K562 (cell line): Measurements from ENCODE around the gene MAP4K4. TPM values are rescaled to one million over a fixed set of nuclear protein-coding genes. Genes with fewer than 3 reads are reported as not detected.
A peak's percentile ranks its signal among the peaks of the same experiment; 100 is the strongest.

Source experiments
- ATAC-seq: fragments of 200-7000 bp; cut with Tn5 transposase; 3 replicates; pipeline ENCODE4 v1.9.1; 2020; ENCODE audit warnings: moderate library complexity
- BruUV-seq: library from RNA; stranded (reverse); fragments of 400-500 nt; replicated peaks from 2 replicates; lab custom pipeline; 2021; lab: Mats Ljungman, UMichigan
- CTCF ChIA-PET: fragments of 300-600 bp; formaldehyde crosslinking; extraction: SDS; loops from one replicate; lab custom pipeline; 2021; ENCODE audit warnings: low intra/inter-chr PET ratio; lab: Yijun Ruan, JAX
- POLR2A ChIA-PET: fragments of 300-600, 350-650 bp; sonication (Branson Sonifier 250); formaldehyde crosslinking; extraction: SDS; loops from one replicate; lab custom pipeline; 2021; ENCODE audit warnings: antibody characterized with exemption, inconsistent platforms; lab: Yijun Ruan, JAX
- DNase-seq, 4 experiments: peaks; one replicate each; pipeline versions ENCODE4 v3.0.0 to v3.0.0-alpha.2; 2011 to 2018; ENCODE audit warnings: low spot score in 3 of 4, mixed read lengths in 3 of 4; ENCODE audit errors: extremely low read depth in 1 of 4
- FAIRE-seq: peaks from 2 replicates; lab custom pipeline; 2011; peaks lifted over from hg19 to GRCh38; lab: Jason Lieb, UNC
- H2AFZ ChIP-seq: 2 replicates; pipeline ENCODE4 v1.6.0; 2011; ENCODE audit warnings: low read depth, low read length, control low read depth, inconsistent platforms
- H3K27ac ChIP-seq: fragments of 200-600 bp; 3 replicates; pipeline ENCODE4 v1.8.0; 2011; ENCODE audit warnings: low read depth, mild to moderate bottlenecking, control low read depth, inconsistent platforms, low read length, moderate library complexity, mixed read lengths; ENCODE audit errors: extremely low read depth
- H3K27me3 ChIP-seq, 2 experiments: fragments of 300-600 bp in 1 of 2; 2 replicates in 1 of 2; 3 replicates in 1 of 2; pipeline versions ENCODE4 v1.6.0 to v1.8.0; 2011; ENCODE audit warnings: inconsistent platforms in 2 of 2, low read length in 2 of 2, mild to moderate bottlenecking in 1 of 2, mixed read lengths in 1 of 2, moderate library complexity in 1 of 2; ENCODE audit not compliant: control insufficient read depth in 2 of 2, insufficient read depth in 2 of 2
- H3K36me3 ChIP-seq: fragments of 300-600 bp; 3 replicates; pipeline ENCODE4 v1.8.0; 2011; ENCODE audit warnings: mild to moderate bottlenecking, low read length, inconsistent platforms; ENCODE audit not compliant: control insufficient read depth, insufficient read depth
- H3K4me1 ChIP-seq, 2 experiments: fragments of 200-600 bp in 1 of 2; replicated peaks in 1 of 2; 2 replicates in 1 of 2; 3 replicates in 1 of 2; pipeline versions ENCODE4 v1.5.1 to v1.8.0; 2011; ENCODE audit warnings: inconsistent platforms in 2 of 2, low read length in 2 of 2, mild to moderate bottlenecking in 1 of 2, mixed read lengths in 1 of 2, moderate library complexity in 1 of 2; ENCODE audit not compliant: control insufficient read depth in 2 of 2, insufficient read depth in 2 of 2
- H3K4me2 ChIP-seq: 2 replicates; pipeline ENCODE4 v1.6.1; 2011; ENCODE audit warnings: low read length, control low read depth, inconsistent platforms, mixed read lengths; ENCODE audit not compliant: insufficient read depth
- H3K4me3 ChIP-seq: fragments of 200-600 bp; sonication (generic), shearing (Covaris generic); 2 replicates; pipeline ENCODE4 v1.5.1; 2016; ENCODE audit warnings: control low read depth, inconsistent platforms
- H3K79me2 ChIP-seq: fragments of 200-600 bp; 3 replicates; pipeline ENCODE4 v1.8.0; 2011; ENCODE audit warnings: low read length, inconsistent platforms; ENCODE audit not compliant: control insufficient read depth, insufficient read depth
- H3K9ac ChIP-seq, 2 experiments: 2 replicates each; pipeline versions ENCODE4 v1.6.0 to v1.6.1; 2011; ENCODE audit warnings: low read depth in 2 of 2, low read length in 2 of 2, control low read depth in 1 of 2, inconsistent platforms in 1 of 2, mild to moderate bottlenecking in 1 of 2, mixed read lengths in 1 of 2; ENCODE audit not compliant: insufficient read depth in 1 of 2
- H3K9me1 ChIP-seq: one replicate; pipeline ENCODE4 v1.6.0; 2011; ENCODE audit warnings: inconsistent platforms, mild to moderate bottlenecking, low read length, moderate library complexity; ENCODE audit not compliant: control insufficient read depth, insufficient read depth
- H3K9me3 ChIP-seq: replicated peaks from 2 replicates; pipeline ENCODE4 v1.5.1; 2011; ENCODE audit warnings: low read depth, low read length, inconsistent platforms; ENCODE audit not compliant: control insufficient read depth, insufficient read depth
- H4K20me1 ChIP-seq: replicated peaks from 2 replicates; pipeline ENCODE4 v1.6.1; 2011; ENCODE audit warnings: low read length, inconsistent platforms, mixed read lengths; ENCODE audit not compliant: control insufficient read depth, insufficient read depth
- ATF6 ChIP-seq: sonication (generic); formaldehyde crosslinking; IDR thresholded peaks from 2 replicates; pipeline ENCODE4 v1.4.0; 2020; ENCODE audit warnings: mild to moderate bottlenecking, missing genetic modification reagents
- EGR1 ChIP-seq: fragments of 450-650 bp; conservative IDR thresholded peaks from 2 replicates; pipeline ENCODE4 v1.6.1; 2017; ENCODE audit warnings: mild to moderate bottlenecking
- NFYB ChIP-seq: IDR thresholded peaks from 2 replicates; pipeline ENCODE4 v1.6.1; 2011; ENCODE audit warnings: mild to moderate bottlenecking, moderate library complexity; ENCODE audit not compliant: insufficient read length; ENCODE audit errors: extremely low read depth
- SMAD3 ChIP-seq: fragments of 450-650 bp; formaldehyde crosslinking; conservative IDR thresholded peaks from 2 replicates; pipeline ENCODE4 v1.4.0; 2020; ENCODE audit warnings: mild to moderate bottlenecking
- STAT5A ChIP-seq: IDR thresholded peaks from 2 replicates; pipeline ENCODE4 v1.6.1; 2012; ENCODE audit warnings: low read length, inconsistent platforms, borderline replicate concordance
- TAF1 ChIP-seq: IDR thresholded peaks from 2 replicates; pipeline ENCODE4 v1.6.1; 2011; ENCODE audit warnings: mild to moderate bottlenecking, low read length, moderate library complexity; ENCODE audit not compliant: insufficient read depth, control insufficient read depth, severe bottlenecking; ENCODE audit errors: extremely low read depth
- ZNF384 ChIP-seq: IDR thresholded peaks from 2 replicates; pipeline ENCODE4 v1.6.1; 2012; ENCODE audit warnings: low read depth, low read length, improper control_type of control experiment
- ZNF449 ChIP-seq: fragments of 250-450 bp; sonication (Bioruptor Pico); IDR thresholded peaks from 2 replicates; pipeline ENCODE4 v1.8.0; 2022; ENCODE audit warnings: moderate library complexity, mild to moderate bottlenecking, inconsistent platforms
- ZNF77 ChIP-seq: fragments of 250-450 bp; sonication (Bioruptor Pico); IDR thresholded peaks from 2 replicates; pipeline ENCODE4 v1.5.0; 2020
- WGBS: fragments of 100-300 bp; shearing (Covaris generic); methylation state at CpG from one replicate; pipeline ENCODE4 v1.1.6; 2016; ENCODE audit warnings: low coverage, mixed read lengths; ENCODE audit not compliant: insufficient coverage; ENCODE audit errors: missing lambda C conversion rate; 5-methylcytosine and 5-hydroxymethylcytosine counted together
- in situ Hi-C: fragments of 300-500 bp; cut with MboI; formaldehyde crosslinking; loops from 4 replicates; pipeline ENCODE4 v1.15.0; 2018; ENCODE audit warnings: inconsistent platforms, mixed read lengths
- intact Hi-C: fragments of 100-400 bp; cut with micrococcal nuclease; formaldehyde crosslinking; loops from 2 replicates; pipeline ENCODE4 v1.14.2; 2022
- polyA plus RNA-seq, 8 experiments: library from polyadenylated mRNA; depleted of rRNA in 4 of 8; stranded (reverse) in 5 of 8; unstranded in 3 of 8; fragments of >200 nt; fragmentation: Nextera tagmentation in 2 of 8; fragmentation: Illumina TruSeq in 1 of 8; extraction: Ambion mirVana in 2 of 8; extraction: Trizol in 1 of 8; gene quantifications; 2 replicates each; pipeline versions ENCODE4 v1.2.1 to v1.2.3, GENCODE V29; 2011 to 2014; ENCODE audit warnings: inconsistent platforms in 1 of 8, missing spikeins in 1 of 8
- total RNA-seq, 7 experiments: library from RNA; depleted of rRNA in 6 of 7; stranded (reverse); fragments of >200 nt in 6 of 7; fragmentation: Illumina TruSeq in 2 of 7; extraction: Trizol in 2 of 7; gene quantifications; 2 replicates each; pipeline versions ENCODE4 v1.2.1 to v1.2.3, GENCODE V29; 2011 to 2021; ENCODE audit warnings: low replicate concordance in 1 of 7
- TF ChIP-seq, protein P1 (sequence below): sonication (generic); formaldehyde crosslinking; IDR thresholded peaks from 2 replicates; pipeline ENCODE4 v1.8.1; 2023; ENCODE audit warnings: mild to moderate bottlenecking, missing genetic modification reagents
- TF ChIP-seq, protein P2 (sequence below): fragments of 250-450 bp; sonication (Bioruptor Pico); IDR thresholded peaks from 2 replicates; pipeline ENCODE4 v1.5.0; 2020; ENCODE audit warnings: mild to moderate bottlenecking, borderline replicate concordance

MAP4K4 gene
- total and polyA plus RNA-seq, 9 of the 15 experiments (the other 6 are each of a cell fraction or from before 2014, with no cell fraction given): 7.6 to 76.4 (median 50.6) TPM

DNA sequence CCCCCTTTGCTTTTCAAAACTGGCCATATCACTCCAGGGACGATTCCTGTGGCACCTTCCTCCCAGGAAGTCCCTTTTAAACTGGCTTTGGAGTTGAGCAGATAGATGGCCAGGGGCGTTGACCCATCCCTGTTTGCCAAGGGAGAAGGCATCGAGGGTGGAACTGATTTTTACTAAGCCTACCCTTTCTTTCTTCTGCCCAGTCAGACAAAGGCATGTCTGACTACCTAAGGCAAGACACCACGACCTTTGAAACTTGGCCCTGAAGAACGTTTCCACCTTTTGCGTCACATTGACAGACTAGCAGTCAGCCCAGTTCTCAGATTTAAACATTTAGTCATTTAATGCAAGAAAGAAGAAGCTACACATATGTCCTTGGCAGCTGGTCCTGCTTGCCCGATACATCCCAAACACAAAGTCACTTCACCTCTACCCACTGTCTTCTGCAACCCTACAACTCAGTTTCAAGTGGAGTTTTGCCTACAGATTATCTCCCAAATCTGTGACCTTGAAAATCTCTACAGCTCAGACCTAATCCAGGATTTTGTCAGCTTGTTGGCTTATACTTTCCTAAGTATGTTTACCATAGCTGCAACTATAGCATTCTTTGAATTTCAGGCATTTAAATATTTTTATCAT is 192.1 kb downstream of the MAP4K4 start (continued):
- TF ChIP-seq TAF1 (no peak), ATF6 (CRISPR knock-in tag) (no peak)

DNA sequence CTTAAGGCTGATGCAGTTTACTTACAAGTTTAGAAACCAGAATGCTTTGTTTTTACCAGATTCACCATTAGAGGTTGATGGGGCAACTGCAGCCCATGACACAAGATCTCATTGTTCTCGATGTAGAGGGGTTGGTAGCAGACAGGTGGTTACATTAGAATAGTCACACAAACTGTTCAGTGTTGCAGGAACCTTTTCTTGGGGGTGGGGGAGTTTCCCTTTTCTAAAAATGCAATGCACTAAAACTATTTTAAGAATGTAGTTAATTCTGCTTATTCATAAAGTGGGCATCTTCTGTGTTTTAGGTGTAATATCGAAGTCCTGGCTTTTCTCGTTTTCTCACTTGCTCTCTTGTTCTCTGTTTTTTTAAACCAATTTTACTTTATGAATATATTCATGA is 194.9 kb downstream of the MAP4K4 start:
- Histone ChIP-seq H3K27ac (no peak overlapping the region), H2AFZ (no peak overlapping the region), H3K9me1 (no peaks in the 10 kb centered on the region), H3K4me3 (no peak overlapping the region), H3K4me1 (no peaks in the 10 kb centered on the region), H3K27me3 (no peaks in the 10 kb centered on the region), H3K79me2 (no peaks in the 10 kb centered on the region), H4K20me1 (no peaks in the 10 kb centered on the region), H3K36me3 (peaks cover 39% of the 10 kb centered on the region; the same call in 2 of the 3 replicates), H3K9me3 (no peaks in the 10 kb centered on the region), H3K4me2 (no peak overlapping the region), H3K9ac (no peak overlapping the region)
- 88% methylated on average over 3 of the region's 3 CpGs for whole genome bisulfite sequencing
- in situ Hi-C loops (no loop called here), intact Hi-C loops (no loop called here)
- CTCF ChIA-PET: no interaction called here
- DNase-seq: no peak
- no TSS peak for BruUV-seq
- POLR2A ChIA-PET: no interaction called here
- peak; percentile 6 for FAIRE-seq
- ATAC-seq: no peak
- TF ChIP-seq, protein P1, sequence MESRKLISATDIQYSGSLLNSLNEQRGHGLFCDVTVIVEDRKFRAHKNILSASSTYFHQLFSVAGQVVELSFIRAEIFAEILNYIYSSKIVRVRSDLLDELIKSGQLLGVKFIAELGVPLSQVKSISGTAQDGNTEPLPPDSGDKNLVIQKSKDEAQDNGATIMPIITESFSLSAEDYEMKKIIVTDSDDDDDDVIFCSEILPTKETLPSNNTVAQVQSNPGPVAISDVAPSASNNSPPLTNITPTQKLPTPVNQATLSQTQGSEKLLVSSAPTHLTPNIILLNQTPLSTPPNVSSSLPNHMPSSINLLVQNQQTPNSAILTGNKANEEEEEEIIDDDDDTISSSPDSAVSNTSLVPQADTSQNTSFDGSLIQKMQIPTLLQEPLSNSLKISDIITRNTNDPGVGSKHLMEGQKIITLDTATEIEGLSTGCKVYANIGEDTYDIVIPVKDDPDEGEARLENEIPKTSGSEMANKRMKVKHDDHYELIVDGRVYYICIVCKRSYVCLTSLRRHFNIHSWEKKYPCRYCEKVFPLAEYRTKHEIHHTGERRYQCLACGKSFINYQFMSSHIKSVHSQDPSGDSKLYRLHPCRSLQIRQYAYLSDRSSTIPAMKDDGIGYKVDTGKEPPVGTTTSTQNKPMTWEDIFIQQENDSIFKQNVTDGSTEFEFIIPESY (CRISPR knock-in tag): no peak
- TF ChIP-seq STAT5A (no peak), EGR1 (no peak), ZNF384 (no peak), NFYB (no peak), SMAD3 (CRISPR knock-in tag) (no peak), ZNF77 (no peak), ZNF449 (CRISPR knock-in tag) (no peak)
- TF ChIP-seq, protein P2, sequence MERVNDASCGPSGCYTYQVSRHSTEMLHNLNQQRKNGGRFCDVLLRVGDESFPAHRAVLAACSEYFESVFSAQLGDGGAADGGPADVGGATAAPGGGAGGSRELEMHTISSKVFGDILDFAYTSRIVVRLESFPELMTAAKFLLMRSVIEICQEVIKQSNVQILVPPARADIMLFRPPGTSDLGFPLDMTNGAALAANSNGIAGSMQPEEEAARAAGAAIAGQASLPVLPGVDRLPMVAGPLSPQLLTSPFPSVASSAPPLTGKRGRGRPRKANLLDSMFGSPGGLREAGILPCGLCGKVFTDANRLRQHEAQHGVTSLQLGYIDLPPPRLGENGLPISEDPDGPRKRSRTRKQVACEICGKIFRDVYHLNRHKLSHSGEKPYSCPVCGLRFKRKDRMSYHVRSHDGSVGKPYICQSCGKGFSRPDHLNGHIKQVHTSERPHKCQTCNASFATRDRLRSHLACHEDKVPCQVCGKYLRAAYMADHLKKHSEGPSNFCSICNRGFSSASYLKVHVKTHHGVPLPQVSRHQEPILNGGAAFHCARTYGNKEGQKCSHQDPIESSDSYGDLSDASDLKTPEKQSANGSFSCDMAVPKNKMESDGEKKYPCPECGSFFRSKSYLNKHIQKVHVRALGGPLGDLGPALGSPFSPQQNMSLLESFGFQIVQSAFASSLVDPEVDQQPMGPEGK (CRISPR knock-in tag): no peak
